GM10266 (cell line): Measurements from ENCODE around the gene CORO1C.
"Not testable (repeated sequence)": the region's sequence is repeated elsewhere in the genome, so short reads cannot be mapped to it uniquely, and the experiment has no call there.

Experiments used
- DNase-seq: peaks from one replicate; pipeline ENCODE4 v3.0.0; 2012; ENCODE audit errors: extremely low spot score
- CTCF ChIP-seq: IDR thresholded peaks from 2 replicates; pipeline ENCODE4 v1.5.1; 2012; ENCODE audit warnings: mild to moderate bottlenecking, low read depth; ENCODE audit not compliant: control insufficient read depth, insufficient read depth; ENCODE audit errors: missing control alignments

Gene CORO1C

DNA sequence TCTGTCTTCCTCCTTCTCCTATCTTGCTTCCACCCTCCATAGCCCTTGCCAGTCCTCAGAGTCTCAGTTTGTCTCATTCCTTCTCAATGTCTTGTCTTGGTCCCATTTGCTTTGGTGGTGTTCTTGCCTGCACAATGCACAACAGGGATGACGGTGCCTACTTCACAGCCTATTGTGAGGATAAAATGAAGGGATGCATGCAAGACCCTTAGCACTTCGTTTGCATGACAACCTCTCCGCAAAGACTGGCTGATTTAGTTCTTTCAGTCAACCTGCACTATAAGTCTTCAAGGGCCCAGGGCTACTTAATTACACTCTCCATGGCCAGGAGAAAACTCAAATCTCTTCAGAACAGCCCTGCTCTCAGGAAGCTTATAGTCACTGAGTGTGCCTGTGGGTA lies 106.1 kb downstream of the CORO1C start:
- TF ChIP-seq CTCF, result no peak
- no peak for DNase-seq

DNA sequence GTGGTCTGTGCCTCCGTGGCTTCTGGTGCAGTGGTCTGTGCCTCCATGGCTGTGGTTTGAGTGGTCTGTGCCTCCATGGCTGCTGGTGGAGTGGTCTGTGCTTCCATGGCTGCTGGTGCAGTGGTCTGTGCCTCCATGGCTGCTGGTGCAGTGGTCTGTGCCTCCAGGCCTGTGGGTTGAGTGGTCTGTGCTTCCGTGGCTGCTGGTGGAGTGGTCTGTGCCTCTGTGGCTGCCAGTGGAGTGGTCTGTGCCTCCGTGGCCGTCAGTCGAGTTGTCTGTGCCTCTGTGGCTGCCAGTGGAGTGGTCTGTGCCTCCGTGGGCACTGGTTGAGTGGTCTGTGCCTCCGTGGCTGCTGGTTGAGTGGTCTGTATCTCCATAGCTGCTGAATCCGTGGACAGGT lies 107.7 kb downstream of the CORO1C start:
- DNase-seq, result no peak
- no peak for TF ChIP-seq CTCF

DNA sequence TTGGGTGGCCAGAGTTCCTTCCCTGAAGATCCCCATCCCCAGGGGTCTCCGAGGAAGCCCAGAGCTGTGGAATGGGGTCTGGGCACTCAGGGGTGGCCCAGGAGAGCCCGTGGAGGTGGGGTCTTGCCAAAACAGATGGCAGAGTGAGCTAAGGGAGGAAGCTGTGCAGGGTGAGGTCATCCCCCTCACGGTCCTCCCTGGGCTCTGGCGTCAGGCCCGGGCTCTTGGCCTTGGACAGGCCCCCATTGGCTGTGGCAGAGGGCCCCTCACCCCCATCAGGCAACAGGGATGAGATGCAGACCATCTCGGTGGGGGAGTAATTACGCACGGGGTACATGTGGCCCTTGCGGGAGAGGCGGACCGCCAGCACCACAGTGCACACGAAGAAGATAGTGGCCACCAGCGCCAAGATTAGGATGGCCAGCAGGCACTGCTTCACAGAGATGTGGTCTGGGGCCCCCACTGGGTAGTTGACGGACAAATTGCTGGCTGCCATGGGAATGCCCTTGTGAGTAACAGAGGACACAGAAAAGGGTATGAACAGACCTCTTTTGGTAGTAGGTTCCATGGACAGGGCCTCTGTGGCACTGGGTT lies 108.3 kb downstream of the CORO1C start:
- no peak for TF ChIP-seq CTCF

GRCh38 chr12:108622421-108622820 lies 108.9 kb downstream of the CORO1C start:
- no peak for DNase-seq
- TF ChIP-seq CTCF, result no peak

More for the DNA sequence above, 108.3 kb downstream of the CORO1C start:
- DNase-seq, result no peak

GRCh38 chr12:108621161-108621560 lies 110.2 kb downstream of the CORO1C start:
- no peak for TF ChIP-seq CTCF
- DNase-seq, result no peak

GRCh38 chr12:108620236-108620879 lies 111.0 kb downstream of the CORO1C start:
- TF ChIP-seq CTCF, result no peak
- DNase-seq, result no peak

DNA sequence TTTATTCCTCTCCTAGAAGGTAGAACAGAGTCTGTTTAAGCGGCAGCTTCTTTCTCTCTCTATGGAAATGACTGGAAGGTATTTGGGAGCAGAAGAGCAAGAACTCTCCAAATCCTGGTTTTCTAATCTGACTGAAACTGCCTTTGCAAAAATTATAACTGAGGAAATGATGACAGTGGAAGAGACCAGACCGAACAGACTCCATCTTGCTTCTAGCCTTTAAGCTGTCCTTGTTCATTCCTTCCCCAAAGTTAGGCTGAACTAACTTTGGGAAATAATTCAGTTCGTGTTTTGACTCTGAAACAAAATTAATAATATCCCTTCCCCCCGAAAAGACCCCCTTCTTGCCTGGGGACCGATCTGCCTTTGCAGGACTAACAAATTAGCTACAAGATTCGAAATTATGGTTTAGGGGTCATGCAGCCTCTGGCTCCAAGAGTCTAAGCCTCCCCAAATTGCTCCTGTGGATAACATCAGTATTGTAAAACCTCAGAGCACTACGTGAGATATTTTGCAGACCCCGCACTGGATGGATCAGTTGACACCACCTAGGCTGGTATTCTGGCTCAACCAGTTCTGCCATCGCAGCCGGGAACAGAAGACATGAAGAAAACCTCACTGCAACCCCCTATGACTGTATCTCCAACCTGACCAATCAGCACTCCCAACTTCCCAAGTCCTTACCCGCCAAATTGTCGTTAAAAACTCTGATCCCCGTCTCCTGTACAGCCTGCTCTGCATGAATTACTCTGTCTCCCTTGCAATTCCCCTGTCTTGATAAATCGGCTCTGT lies 111.8 kb downstream of the CORO1C start:
- DNase-seq, result no peak
- TF ChIP-seq CTCF, result no peak

GRCh38 chr12:108618953-108619274 lies 112.4 kb downstream of the CORO1C start:
- DNase-seq, result not testable (repeated sequence)
